Measurements from ENCODE around the gene MARF1.

GRCh38 chr16:15567823-15568222, 75.1 kb downstream of the MARF1 start:
- TF ChIP-seq CTCF (IDR thresholded peaks at IDR 0.05) (no peak), POLR2A (IDR thresholded peaks at IDR 0.05) (no peak)

Data from lower leg skin (tissue), 3 donors.